ENCODE results near the gene CREB5.

CREB5 gene

GRCh38 chr7:28714459-28715120 lies 302.3 kb downstream of the CREB5 start:
- no peak for DNase-seq (ENCODE audit: low spot score)

DNA sequence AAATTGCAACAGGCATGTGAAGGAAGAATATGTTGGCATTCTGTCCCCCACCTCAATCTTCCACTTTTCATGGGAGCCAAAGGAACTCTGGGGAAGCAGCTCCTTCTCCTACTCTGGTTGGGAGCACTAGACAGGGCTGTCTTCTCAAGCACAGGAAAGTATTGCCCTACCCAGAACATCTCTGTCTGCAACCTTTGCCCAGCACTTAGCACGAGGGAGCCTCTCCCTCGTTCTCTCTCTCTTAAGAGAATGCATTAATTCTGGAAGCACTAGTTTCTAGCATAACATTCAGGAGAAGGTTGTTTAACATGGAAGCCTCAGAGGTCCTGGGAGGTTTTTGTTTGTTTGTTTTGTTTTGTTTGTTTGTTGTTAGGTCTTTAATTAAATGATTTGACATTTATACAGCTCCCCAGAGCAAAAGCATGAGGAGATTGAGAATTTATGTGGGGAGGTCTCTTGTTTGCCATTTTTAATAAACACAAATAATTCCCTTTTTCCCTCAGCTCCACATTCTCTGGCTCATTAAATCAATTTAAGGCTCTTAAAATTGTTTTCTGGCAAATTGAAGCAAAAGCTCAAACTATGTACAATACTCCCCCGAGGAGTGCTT lies 305.2 kb downstream of the CREB5 start:
- no peak for DNase-seq (ENCODE audit: low spot score)

- no peak for DNase-seq (ENCODE audit: low spot score)
Observed at GRCh38 chr7:28718055-28718481, 305.8 kb downstream of the CREB5 start.

DNA sequence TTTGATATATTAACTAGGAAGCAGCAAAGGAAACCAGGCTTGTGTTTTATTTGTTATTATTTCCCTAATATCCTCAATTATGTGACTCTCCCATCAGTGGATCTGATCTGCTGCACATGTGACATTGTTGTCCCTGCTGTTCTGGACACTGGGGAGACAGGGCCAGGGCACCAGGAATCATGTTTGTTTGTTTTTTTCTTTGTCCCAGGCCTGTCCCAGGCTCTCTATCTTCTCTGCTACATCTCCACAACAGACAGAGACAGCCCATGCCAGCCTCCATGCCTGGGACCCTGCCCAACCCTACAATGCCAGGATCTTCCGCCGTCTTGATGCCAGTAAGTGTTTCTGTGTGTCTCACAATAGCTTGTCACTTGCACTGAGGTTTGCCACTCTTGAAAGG lies 306.2 kb downstream of the CREB5 start:
- DNase-seq (ENCODE audit: low spot score): no peak

DNA sequence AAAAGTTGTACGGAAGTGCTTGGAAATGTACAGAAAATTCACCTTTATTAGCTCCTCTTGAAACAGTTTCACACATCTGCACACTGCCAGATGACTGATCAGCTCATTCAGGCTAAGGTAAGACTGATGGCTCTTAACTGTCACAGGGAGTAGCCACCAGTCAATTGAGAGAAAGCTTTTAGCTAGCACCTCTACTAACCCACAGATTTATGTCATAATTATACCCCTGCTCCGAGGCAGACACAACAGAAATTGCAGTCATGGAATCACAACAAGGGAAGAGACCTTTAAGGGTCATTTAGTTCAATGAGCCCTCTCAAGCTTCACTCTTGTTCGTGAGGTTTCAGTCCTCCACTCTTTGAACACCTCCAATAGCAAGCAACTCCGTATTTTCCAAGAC lies 310.4 kb downstream of the CREB5 start:
- DNase-seq (ENCODE audit: low spot score): no peak

- DNase-seq (ENCODE audit: low spot score): no peak
Observed at GRCh38 chr7:28723336-28723735, 311.0 kb downstream of the CREB5 start.

GRCh38 chr7:28724563-28724962 lies 312.2 kb downstream of the CREB5 start:
- no peak for DNase-seq (ENCODE audit: low spot score)

GRCh38 chr7:28725045-28725642 lies 312.8 kb downstream of the CREB5 start:
- DNase-seq (ENCODE audit: low spot score): no peak

DNA sequence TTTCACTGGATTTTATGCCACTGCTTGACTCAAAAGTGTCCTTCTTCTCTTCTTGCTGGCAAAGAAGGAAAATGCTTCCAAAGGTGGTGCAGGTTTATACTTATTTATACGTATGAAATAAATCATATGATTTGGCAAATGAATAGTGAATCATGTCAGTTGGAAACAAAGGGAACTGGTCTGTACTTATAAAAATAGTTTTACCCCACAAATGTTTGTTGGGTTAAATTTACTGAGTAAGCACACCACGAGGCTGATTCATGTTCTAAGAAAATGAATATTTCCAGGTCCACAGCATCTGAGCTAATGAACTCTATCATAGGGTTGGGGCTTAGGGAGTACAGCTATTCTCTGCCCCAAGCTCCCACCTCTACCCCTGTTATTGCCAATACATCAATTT lies 313.6 kb downstream of the CREB5 start:
- DNase-seq (ENCODE audit: low spot score): no peak

DNA sequence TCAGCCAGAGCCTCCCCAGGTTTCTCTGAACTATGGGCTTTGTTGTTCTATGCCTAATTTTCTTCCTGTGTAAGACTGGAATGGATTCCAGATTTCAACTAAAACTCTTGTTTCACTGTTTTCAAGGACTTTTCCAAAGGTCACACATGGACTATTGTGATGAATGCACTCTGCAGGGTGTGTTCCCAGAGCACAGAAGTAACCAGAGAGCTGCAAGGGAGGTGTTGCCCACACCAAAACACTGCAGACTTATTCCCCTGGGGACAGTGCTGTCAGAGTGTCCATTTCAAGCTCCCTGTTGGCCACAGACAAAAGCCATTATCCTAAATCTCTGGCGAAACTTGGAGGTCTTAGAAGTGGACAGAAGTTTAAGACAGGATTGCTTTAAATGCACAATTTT lies 314.2 kb downstream of the CREB5 start:
- DNase-seq (ENCODE audit: low spot score): no peak

DNA sequence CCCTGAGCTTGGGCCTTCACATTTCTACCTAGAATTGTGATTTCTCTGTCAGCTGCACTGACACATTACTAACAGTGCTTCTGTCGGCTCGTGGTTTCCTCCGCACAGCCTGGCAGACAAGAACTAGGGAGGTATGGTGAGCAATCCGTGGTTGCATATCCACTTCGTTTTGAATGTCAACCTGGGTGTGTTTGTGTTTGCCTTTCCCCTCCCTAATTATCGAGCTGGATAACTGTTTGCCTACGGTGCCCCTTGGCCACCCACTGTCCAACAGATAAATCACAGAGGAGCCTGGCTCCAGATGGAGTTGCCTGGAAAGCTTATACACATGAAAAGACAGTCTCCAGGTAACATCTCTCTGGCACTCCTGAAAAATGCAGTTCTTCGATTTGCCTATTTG lies 317.0 kb downstream of the CREB5 start:
- no peak for DNase-seq (ENCODE audit: low spot score)

- DNase-seq (ENCODE audit: low spot score): no peak
Observed at GRCh38 chr7:28729727-28730126, 317.4 kb downstream of the CREB5 start.

GRCh38 chr7:28731092-28731658 lies 318.9 kb downstream of the CREB5 start:
- no peak for DNase-seq (ENCODE audit: low spot score)

DNA sequence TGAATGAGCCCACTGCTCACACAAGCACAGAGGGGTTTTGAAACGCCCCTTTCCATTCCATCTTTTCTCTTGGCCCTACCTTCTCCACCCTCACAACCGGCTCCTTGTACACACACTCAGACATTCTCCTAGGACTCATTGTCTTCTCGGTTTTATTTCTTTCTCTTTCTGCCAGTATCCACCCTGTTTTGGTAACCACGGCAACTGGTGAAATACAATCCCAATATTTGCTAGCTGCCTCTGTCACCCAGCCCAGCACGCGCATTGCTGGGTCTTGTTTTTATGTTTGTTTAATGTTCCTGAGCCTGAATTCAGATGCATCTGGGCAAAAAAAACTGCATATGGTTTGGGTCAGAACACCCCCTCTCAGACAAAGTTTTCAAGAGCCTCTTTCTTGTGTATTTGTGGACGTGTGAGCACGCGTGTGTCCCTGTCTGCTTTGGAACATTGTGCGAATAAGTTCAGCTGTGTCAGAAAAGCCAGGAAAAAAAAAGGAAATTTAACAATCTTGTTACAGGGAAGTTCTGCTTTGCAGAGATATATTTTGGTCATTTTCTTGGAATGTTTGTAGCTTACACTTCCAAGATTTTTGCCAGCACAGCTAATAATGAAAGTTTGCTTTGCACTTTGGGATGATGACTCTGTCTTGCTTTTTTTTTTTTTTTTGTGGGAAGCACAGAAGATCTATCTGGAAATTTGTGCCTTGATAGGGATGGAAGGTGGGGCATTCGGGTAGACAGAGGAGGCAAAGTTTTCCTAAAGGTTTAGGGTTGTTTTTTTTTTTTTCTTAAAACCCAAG lies 320.0 kb downstream of the CREB5 start:
- DNase-seq (ENCODE audit: low spot score): no peak

DNA sequence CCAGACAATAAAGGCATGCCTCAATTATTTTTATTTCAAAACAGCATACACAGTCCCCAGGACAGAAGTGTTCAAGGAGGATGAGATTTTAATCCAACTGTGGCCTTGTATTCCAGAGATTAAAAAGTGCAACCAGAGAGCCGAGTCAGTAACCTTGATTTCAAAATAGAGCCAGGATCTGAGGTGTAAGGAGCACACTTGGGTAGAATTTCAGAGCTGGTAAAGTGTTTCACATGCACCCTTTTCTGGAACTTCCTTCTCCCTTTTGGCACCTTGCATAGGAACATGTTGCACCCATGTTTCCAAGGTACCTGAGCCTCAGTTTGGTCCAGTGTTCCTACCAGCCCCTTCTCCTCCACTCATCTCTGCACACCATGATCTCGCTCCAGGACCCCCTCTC lies 320.7 kb downstream of the CREB5 start:
- DNase-seq (ENCODE audit: low spot score): no peak

GRCh38 chr7:28738412-28738811 lies 326.1 kb downstream of the CREB5 start:
- DNase-seq (ENCODE audit: low spot score): no peak

- DNase-seq (ENCODE audit: low spot score): no peak
Observed at GRCh38 chr7:28739128-28739527, 326.8 kb downstream of the CREB5 start.

DNA sequence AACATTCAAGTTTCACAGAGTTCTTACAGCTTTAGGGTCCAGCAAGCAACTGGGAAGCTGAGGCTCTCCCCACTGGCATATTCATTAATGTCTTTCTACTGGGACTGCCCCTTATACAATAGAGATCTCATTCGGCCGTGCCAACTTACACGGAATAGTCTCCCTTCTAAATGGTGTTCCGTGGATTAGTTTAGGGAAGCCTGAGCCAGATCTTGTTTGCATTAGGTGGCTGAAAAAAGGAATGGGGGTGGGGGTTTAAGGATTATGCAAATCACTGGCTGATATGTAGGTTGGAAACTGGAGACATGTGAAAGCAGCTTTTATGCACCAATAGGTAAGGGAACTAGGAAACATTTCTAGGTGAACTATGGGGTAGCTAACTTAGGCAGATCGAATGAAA lies 327.5 kb downstream of the CREB5 start:
- DNase-seq (ENCODE audit: low spot score): no peak

DNA sequence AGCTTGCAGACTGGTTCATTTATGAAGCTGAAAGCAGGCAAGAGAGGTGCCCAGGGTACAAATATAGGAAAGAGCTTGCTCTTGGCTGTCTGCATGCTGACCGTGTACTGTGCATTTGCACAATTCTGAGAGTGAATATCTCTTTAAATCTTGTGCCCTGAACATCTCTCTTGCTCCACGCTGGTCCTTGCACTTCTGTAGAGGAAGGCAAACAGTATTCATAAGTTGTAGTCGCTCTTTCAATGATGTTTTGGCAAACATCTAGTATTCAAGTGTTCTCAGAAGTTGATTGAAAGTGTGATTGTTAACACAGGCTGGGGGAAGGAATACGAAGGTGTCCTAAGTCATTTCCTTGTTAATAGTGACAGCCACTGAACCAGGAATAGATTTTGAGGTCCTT lies 332.6 kb downstream of the CREB5 start:
- no peak for DNase-seq (ENCODE audit: low spot score)

- DNase-seq (ENCODE audit: low spot score): no peak
Observed at GRCh38 chr7:28745351-28745750, 333.0 kb downstream of the CREB5 start.

- DNase-seq (ENCODE audit: low spot score): no peak
Observed at GRCh38 chr7:28747404-28747803, 335.1 kb downstream of the CREB5 start.

GRCh38 chr7:28747854-28748253 lies 335.5 kb downstream of the CREB5 start:
- no peak for DNase-seq (ENCODE audit: low spot score)

DNA sequence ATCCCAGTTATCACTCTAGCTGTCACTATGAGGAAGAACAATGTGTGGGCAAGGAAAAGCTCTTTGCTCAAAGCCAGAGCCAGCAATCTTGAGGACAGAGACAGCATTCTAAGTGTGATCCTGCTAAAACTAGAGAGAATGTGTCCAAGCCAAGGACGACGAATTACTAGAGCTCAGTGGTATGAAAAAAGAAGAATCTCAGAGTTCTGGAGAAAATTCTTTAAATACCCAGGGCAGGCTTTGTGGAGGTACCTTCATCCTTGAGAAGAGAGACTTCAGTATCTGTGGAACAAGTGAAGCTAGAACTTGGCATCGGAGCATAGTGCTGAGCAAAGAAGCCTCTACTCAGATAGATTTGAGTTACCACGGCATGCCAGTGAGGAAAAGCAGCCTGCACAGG lies 336.0 kb downstream of the CREB5 start:
- DNase-seq (ENCODE audit: low spot score): no peak
